Liver (tissue), 9 donors: ENCODE measurements around the gene TGIF1. TPM values are rescaled to one million over a fixed set of nuclear protein-coding genes. Genes with fewer than 3 reads are reported as not detected.
A peak's percentile ranks its signal among the peaks of the same experiment; 100 is the strongest.

Experiments used
- DNase-seq: peaks from one replicate; pipeline ENCODE4 v3.0.0-alpha.2; 2017; ENCODE audit warnings: low spot score
- H3K27ac ChIP-seq, 2 donors: one replicate each; pipeline ENCODE4 v1.7.0; 2013; ENCODE audit warnings: inconsistent platforms in 2 of 2, low read length in 2 of 2, control low read depth in 1 of 2, low read depth in 1 of 2, mild to moderate bottlenecking in 1 of 2
- H3K27me3 ChIP-seq, 4 donors: one replicate each; pipeline versions ENCODE4 v1.6.1 to v1.7.0; 2013; ENCODE audit warnings: low read length in 3 of 4, inconsistent platforms in 1 of 4, mild to moderate bottlenecking in 1 of 4, moderate library complexity in 1 of 4; ENCODE audit not compliant: control insufficient read depth in 4 of 4, insufficient read depth in 4 of 4
- H3K36me3 ChIP-seq, 4 donors: one replicate each; pipeline versions ENCODE4 v1.6.1 to v1.7.0; 2013; ENCODE audit warnings: low read length in 3 of 4, mild to moderate bottlenecking in 3 of 4, low read depth in 1 of 4, moderate library complexity in 1 of 4; ENCODE audit not compliant: control insufficient read depth in 4 of 4, insufficient read depth in 3 of 4
- H3K4me1 ChIP-seq, 4 donors: one replicate each; pipeline versions ENCODE4 v1.6.1 to v1.7.0; 2013; ENCODE audit warnings: low read length in 3 of 4, mild to moderate bottlenecking in 3 of 4, moderate library complexity in 1 of 4; ENCODE audit not compliant: control insufficient read depth in 4 of 4, insufficient read depth in 4 of 4
- H3K4me3 ChIP-seq, 3 donors: one replicate each; pipeline versions ENCODE4 v1.6.1 to v1.7.0; 2013; ENCODE audit warnings: low read length in 3 of 3, control low read depth in 1 of 3, low read depth in 1 of 3, mild to moderate bottlenecking in 1 of 3
- H3K9ac ChIP-seq, 2 donors: one replicate each; pipeline ENCODE4 v1.7.0; 2013; ENCODE audit warnings: low read length in 2 of 2, mild to moderate bottlenecking in 2 of 2, moderate library complexity in 2 of 2, control low read depth in 1 of 2, low read depth in 1 of 2
- H3K9me3 ChIP-seq, 4 donors: one replicate each; pipeline versions ENCODE4 v1.6.1 to v1.7.0; 2013; ENCODE audit warnings: low read length in 3 of 4; ENCODE audit not compliant: control insufficient read depth in 4 of 4
- ATF3 ChIP-seq: IDR thresholded peaks from 2 replicates; pipeline ENCODE4 v1.6.1; 2016; ENCODE audit warnings: antibody characterized with exemption
- EGR1 ChIP-seq, 2 donors: IDR thresholded peaks; 2 replicates each; pipeline ENCODE4 v1.6.1; 2016 to 2018; ENCODE audit warnings: antibody characterized with exemption in 2 of 2, low read depth in 2 of 2
- FOXA1 ChIP-seq: IDR thresholded peaks from 2 replicates; pipeline ENCODE4 v1.6.1; 2016; ENCODE audit warnings: antibody characterized with exemption
- FOXA2 ChIP-seq: IDR thresholded peaks from 2 replicates; pipeline ENCODE4 v1.6.1; 2016; ENCODE audit warnings: antibody characterized with exemption
- GABPA ChIP-seq, 2 donors: IDR thresholded peaks in 1 of 2; conservative IDR thresholded peaks in 1 of 2; 2 replicates each; pipeline ENCODE4 v1.6.1; 2016; ENCODE audit warnings: antibody characterized with exemption in 2 of 2, mild to moderate bottlenecking in 1 of 2, moderate library complexity in 1 of 2
- HNF4A ChIP-seq, 2 donors: conservative IDR thresholded peaks; 2 replicates each; pipeline ENCODE4 v1.6.1; 2016; ENCODE audit warnings: antibody characterized with exemption in 2 of 2, mild to moderate bottlenecking in 2 of 2
- HNF4G ChIP-seq: IDR thresholded peaks from 2 replicates; pipeline ENCODE4 v1.6.1; 2016; ENCODE audit warnings: antibody characterized with exemption
- JUND ChIP-seq, 2 donors: IDR thresholded peaks; 2 replicates each; pipeline ENCODE4 v1.6.1; 2016; ENCODE audit warnings: antibody characterized with exemption in 2 of 2
- MAX ChIP-seq: IDR thresholded peaks from 2 replicates; pipeline ENCODE4 v1.6.1; 2016; ENCODE audit warnings: antibody characterized with exemption
- NR2F2 ChIP-seq: IDR thresholded peaks from 2 replicates; pipeline ENCODE4 v1.6.1; 2016; ENCODE audit warnings: antibody characterized with exemption
- RAD21 ChIP-seq, 2 donors: IDR thresholded peaks; 2 replicates each; pipeline ENCODE4 v1.6.1; 2016; ENCODE audit warnings: antibody characterized with exemption in 2 of 2, mild to moderate bottlenecking in 2 of 2
- REST ChIP-seq: IDR thresholded peaks from 2 replicates; pipeline ENCODE4 v1.6.1; 2016; ENCODE audit warnings: antibody characterized with exemption, mild to moderate bottlenecking
- SP1 ChIP-seq: IDR thresholded peaks from 2 replicates; pipeline ENCODE4 v1.6.1; 2018; ENCODE audit warnings: antibody characterized with exemption, mild to moderate bottlenecking
- TAF1 ChIP-seq: conservative IDR thresholded peaks from 2 replicates; pipeline ENCODE4 v1.6.1; 2016; ENCODE audit warnings: antibody characterized with exemption, mild to moderate bottlenecking
- YY1 ChIP-seq: IDR thresholded peaks from 2 replicates; pipeline ENCODE4 v1.6.1; 2016; ENCODE audit warnings: antibody characterized with exemption, mild to moderate bottlenecking
- ZBTB33 ChIP-seq: IDR thresholded peaks from 2 replicates; pipeline ENCODE4 v1.6.1; 2016; ENCODE audit warnings: antibody characterized with exemption
- WGBS: extraction: QIAGEN DNeasy Blood & Tissue Kit; methylation state at CpG from one replicate; pipeline ENCODE4 v1.1.7; 2013; 5-methylcytosine and 5-hydroxymethylcytosine counted together
- polyA plus RNA-seq, 2 donors: library from polyadenylated mRNA; stranded (reverse) in 1 of 2; unstranded in 1 of 2; fragments of 200-250 nt in 1 of 2; fragments of >200 nt in 1 of 2; fragmentation: Nextera tagmentation in 1 of 2; extraction: Ambion mirVana in 1 of 2; gene quantifications; one replicate each; pipeline versions ENCODE4 v1.2.1 to v1.2.3, GENCODE V29; 2013 to 2015
- total RNA-seq, 2 donors: library from RNA; depleted of rRNA; stranded (reverse); fragments of >200 nt; gene quantifications; one replicate each; pipeline ENCODE4 v1.2.3, GENCODE V29; 2014
- donor health status: healthy.
- donor health status: healthy.
- donor health status: healthy.
- donor health status: healthy.
- donor health status: healthy.

TGIF1 gene
- total and polyA plus RNA-seq, 4 donors, result 13.1 to 26.4 (median 18.4) TPM

GRCh38 chr18:3498698-3499471 lies 48.9 kb downstream of the TGIF1 start:
- 20% methylated on average over 58 of the region's 58 CpGs for WGBS
- DNase-seq, result no peak
- H3K27ac ChIP-seq, result no peak overlapping the region
- peak overlapping the region; percentile 24 to 63 (median 37) for H3K4me3 ChIP-seq
- no peaks in the 10 kb centered on the region for H3K36me3 ChIP-seq
- H3K4me1 ChIP-seq, result peaks cover 6 to 17% (median 9%) of the 10 kb centered on the region in 4 donors
- no peak for TF ChIP-seq REST
- no peak for TF ChIP-seq MAX
- no peak for TF ChIP-seq ZBTB33
- no peak for TF ChIP-seq EGR1 (IDR thresholded peaks at IDR 0.05; ENCODE audit: low read depth in 2 of 2)
- no peak for TF ChIP-seq RAD21 (IDR thresholded peaks at IDR 0.05)
- no peak for TF ChIP-seq JUND (IDR thresholded peaks at IDR 0.05)
- no peak overlapping the region for H3K9ac ChIP-seq
- no peaks in the 10 kb centered on the region for H3K27me3 ChIP-seq
- no peaks in the 10 kb centered on the region for H3K9me3 ChIP-seq

GRCh38 chr18:3499501-3499900 lies 49.5 kb downstream of the TGIF1 start:
- no peak overlapping the region for H3K9ac ChIP-seq
- DNase-seq, result no peak
- H3K27me3 ChIP-seq, result no peaks in the 10 kb centered on the region
- no peak overlapping the region for H3K27ac ChIP-seq
- WGBS, result 29% methylated on average over 10 of the region's 10 CpGs
- peak overlapping the region in 2 of 3 donors; percentile 37 to 63 for H3K4me3 ChIP-seq
- H3K4me1 ChIP-seq, result peaks cover 4 to 10% (median 9%) of the 10 kb centered on the region in 4 donors
- no peaks in the 10 kb centered on the region for H3K9me3 ChIP-seq
- H3K36me3 ChIP-seq, result no peaks in the 10 kb centered on the region
- TF ChIP-seq FOXA2 (no peak), RAD21 (IDR thresholded peaks at IDR 0.05) (no peak), REST (no peak), HNF4A (conservative IDR thresholded peaks at IDR 0.05) (no peak), EGR1 (IDR thresholded peaks at IDR 0.05; ENCODE audit: low read depth in 2 of 2) (no peak), SP1 (no peak), TAF1 (no peak), GABPA (IDR thresholded peaks at IDR 0.05 in 1 of 2, conservative IDR thresholded peaks at IDR 0.05 in 1 of 2) (no peak), HNF4G (no peak), ATF3 (no peak), YY1 (no peak), ZBTB33 (no peak), FOXA1 (no peak), JUND (IDR thresholded peaks at IDR 0.05) (no peak), NR2F2 (no peak), MAX (no peak)
